Bone marrow (tissue), 2 donors: ENCODE data around the gene PIPOX.
"Not testable (repeated sequence)": the region's sequence is repeated elsewhere in the genome, so short reads cannot be mapped to it uniquely, and the experiment has no call there.

ENCODE experiments used
- DNase-seq, 2 donors: peaks; one replicate each; lab custom pipeline; 2025; lab: John Stamatoyannopoulos, UW

The PIPOX gene

GRCh38 chr17:29076087-29076486, 33.1 kb downstream of the PIPOX start:
- DNase-seq: no peak

GRCh38 chr17:29076722-29077121, 33.8 kb downstream of the PIPOX start:
- no peak for DNase-seq

GRCh38 chr17:29077320-29077719, 34.4 kb downstream of the PIPOX start:
- no peak for DNase-seq

GRCh38 chr17:29078183-29079045, 35.5 kb downstream of the PIPOX start:
- DNase-seq: no peak

GRCh38 chr17:29079433-29079832, 36.5 kb downstream of the PIPOX start:
- no peak for DNase-seq

GRCh38 chr17:29079887-29080286, 36.9 kb downstream of the PIPOX start:
- DNase-seq: no peak

- DNase-seq: no peak
Measured at GRCh38 chr17:29080323-29080722, 37.4 kb downstream of the PIPOX start.

GRCh38 chr17:29080965-29081364, 38.0 kb downstream of the PIPOX start:
- no peak for DNase-seq

GRCh38 chr17:29084541-29085146, 41.7 kb downstream of the PIPOX start:
- DNase-seq: no peak

GRCh38 chr17:29085223-29085622, 42.3 kb downstream of the PIPOX start:
- DNase-seq: no peak

GRCh38 chr17:29086628-29087332, 43.8 kb downstream of the PIPOX start:
- DNase-seq: no peak

GRCh38 chr17:29088782-29089181, 45.8 kb downstream of the PIPOX start:
- DNase-seq: not testable (repeated sequence)

GRCh38 chr17:29089601-29090044, 46.7 kb downstream of the PIPOX start:
- no peak for DNase-seq

- no peak for DNase-seq
Measured at GRCh38 chr17:29090108-29090507, 47.2 kb downstream of the PIPOX start.

- no peak for DNase-seq
Measured at GRCh38 chr17:29090750-29091605, 48.0 kb downstream of the PIPOX start.

GRCh38 chr17:29091606-29092289, 48.8 kb downstream of the PIPOX start:
- no peak for DNase-seq

GRCh38 chr17:29093090-29093871, 50.3 kb downstream of the PIPOX start:
- no peak for DNase-seq

GRCh38 chr17:29094101-29094708, 51.3 kb downstream of the PIPOX start:
- no peak for DNase-seq

GRCh38 chr17:29095439-29095838, 52.5 kb downstream of the PIPOX start:
- no peak for DNase-seq

GRCh38 chr17:29096094-29096493, 53.2 kb downstream of the PIPOX start:
- no peak for DNase-seq
